ENCODE data around the gene VSTM2B.
A peak's percentile ranks its signal among the peaks of the same experiment; 100 is the strongest.

Gene VSTM2B

DNA sequence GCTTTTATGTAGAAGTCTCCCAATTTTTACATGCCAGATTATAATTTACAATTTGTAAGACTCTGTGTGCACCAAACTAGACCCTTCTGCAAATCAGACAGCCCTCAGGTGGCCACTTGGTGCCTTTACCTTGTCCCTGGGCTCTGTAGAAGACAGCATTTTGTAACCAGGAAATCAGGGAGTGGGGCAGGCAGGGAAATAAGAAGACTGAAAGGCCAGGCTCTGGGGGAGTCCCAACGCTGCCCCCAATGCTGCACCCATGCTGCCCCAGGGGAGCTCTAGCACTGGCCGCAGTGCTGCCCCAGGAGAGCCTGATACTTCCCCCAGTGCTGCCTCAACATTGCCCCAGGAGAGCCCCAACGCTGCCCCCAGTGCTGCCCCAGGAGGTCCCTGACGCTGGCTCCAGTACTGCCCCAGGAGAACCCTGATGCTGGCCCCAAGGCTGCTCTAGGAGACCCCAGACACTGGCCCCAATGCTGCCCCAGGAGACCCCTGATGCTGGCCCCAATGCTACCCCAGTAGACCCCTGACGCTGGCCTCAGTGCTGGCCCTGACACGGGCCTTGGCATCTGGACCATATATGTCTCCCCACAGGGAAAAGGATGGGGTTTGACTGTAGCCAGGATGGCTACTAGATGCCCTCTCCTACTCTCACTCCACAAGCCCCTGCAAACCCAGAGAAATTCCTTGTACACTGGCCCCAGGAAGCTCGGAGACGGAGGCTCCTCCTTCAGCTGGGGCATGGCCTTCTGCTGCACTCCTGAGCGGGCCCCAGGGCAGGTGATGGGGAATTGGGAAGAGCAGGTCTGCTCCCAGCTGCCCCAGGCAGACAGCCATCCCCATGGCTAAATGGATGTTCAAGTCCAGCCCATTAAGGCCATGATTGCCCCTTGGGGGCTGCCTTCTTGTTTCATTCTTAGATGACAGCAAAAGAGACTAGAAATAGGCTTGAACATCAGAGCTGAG lies 23.6 kb downstream of the VSTM2B start:
- Histone ChIP-seq H3K4me2 (ENCODE audit: low read length) (peak overlapping the region; percentile 36), H3K4me1 (ENCODE audit: low read length) (peaks cover 18% of the 10 kb centered on the region), H4K20me1 (ENCODE audit: insufficient read depth, low read length) (no peaks in the 10 kb centered on the region), H3K9me3 (ENCODE audit: insufficient read depth, low read length) (peaks cover 15% of the 10 kb centered on the region; the same call in 1 of the 2 replicates), H3K4me3 (ENCODE audit: low read length) (no peak overlapping the region), H3K36me3 (replicated peaks; ENCODE audit: low read depth, low read length) (no peaks in the 10 kb centered on the region), H2AFZ (ENCODE audit: low read depth, low read length) (no peak overlapping the region), H3K27me3 (ENCODE audit: low read depth, low read length) (no peaks in the 10 kb centered on the region; the same call in 1 of the 2 replicates), H3K79me2 (ENCODE audit: low read length) (no peaks in the 10 kb centered on the region), H3K9ac (ENCODE audit: low read length) (no peak overlapping the region; the same call in 1 of the 2 replicates), H3K27ac (ENCODE audit: low read length) (peak overlapping the region; percentile 37; the same call in 1 of the 2 replicates)
- TF ChIP-seq, protein P1, sequence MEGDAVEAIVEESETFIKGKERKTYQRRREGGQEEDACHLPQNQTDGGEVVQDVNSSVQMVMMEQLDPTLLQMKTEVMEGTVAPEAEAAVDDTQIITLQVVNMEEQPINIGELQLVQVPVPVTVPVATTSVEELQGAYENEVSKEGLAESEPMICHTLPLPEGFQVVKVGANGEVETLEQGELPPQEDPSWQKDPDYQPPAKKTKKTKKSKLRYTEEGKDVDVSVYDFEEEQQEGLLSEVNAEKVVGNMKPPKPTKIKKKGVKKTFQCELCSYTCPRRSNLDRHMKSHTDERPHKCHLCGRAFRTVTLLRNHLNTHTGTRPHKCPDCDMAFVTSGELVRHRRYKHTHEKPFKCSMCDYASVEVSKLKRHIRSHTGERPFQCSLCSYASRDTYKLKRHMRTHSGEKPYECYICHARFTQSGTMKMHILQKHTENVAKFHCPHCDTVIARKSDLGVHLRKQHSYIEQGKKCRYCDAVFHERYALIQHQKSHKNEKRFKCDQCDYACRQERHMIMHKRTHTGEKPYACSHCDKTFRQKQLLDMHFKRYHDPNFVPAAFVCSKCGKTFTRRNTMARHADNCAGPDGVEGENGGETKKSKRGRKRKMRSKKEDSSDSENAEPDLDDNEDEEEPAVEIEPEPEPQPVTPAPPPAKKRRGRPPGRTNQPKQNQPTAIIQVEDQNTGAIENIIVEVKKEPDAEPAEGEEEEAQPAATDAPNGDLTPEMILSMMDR (IDR thresholded peaks at IDR 0.05; ENCODE audit: low read depth, low read length) = 0 out of 2 replicates have a peak, but pooled peaks have one; percentile 11
- TF ChIP-seq EZH2phosphoT487 (IDR thresholded peaks at IDR 0.05; ENCODE audit: low read depth) = no peak

DNA sequence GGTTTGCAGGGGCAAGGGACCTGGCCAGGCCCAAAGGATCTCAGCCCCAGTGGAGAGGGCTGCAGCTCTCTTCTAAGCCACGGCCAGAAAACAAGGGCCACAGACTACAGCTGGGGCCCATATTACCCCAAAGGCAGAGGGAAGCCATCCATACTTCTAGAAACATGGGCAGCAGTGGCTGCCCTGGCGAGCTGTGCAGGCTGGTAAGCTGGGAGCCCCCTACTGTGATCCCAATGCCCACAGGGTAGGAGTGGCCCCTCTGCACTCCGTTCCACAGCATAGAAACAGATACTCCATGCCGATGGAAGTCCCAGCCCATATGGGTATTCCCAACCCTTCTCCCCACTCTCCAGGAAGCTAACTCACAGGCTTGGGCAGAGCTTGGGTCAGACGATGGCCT lies 25.1 kb downstream of the VSTM2B start:
- H3K27ac ChIP-seq (ENCODE audit: low read length) = no peak overlapping the region
- H3K36me3 ChIP-seq (replicated peaks; ENCODE audit: low read depth, low read length) = no peaks in the 10 kb centered on the region
- peaks cover 18% of the 10 kb centered on the region for H3K4me1 ChIP-seq (ENCODE audit: low read length)
- H3K9me3 ChIP-seq (ENCODE audit: insufficient read depth, low read length) = peaks cover 15% of the 10 kb centered on the region; the same call in 1 of the 2 replicates
- H3K79me2 ChIP-seq (ENCODE audit: low read length) = no peaks in the 10 kb centered on the region
- H3K4me3 ChIP-seq (ENCODE audit: low read length) = no peak overlapping the region
- no peaks in the 10 kb centered on the region for H4K20me1 ChIP-seq (ENCODE audit: insufficient read depth, low read length)
- H2AFZ ChIP-seq (ENCODE audit: low read depth, low read length) = no peak overlapping the region
- H3K4me2 ChIP-seq (ENCODE audit: low read length) = no peak overlapping the region
- TF ChIP-seq, protein P1 (IDR thresholded peaks at IDR 0.05; ENCODE audit: low read depth, low read length) = no peak
- no peak for TF ChIP-seq EZH2phosphoT487 (IDR thresholded peaks at IDR 0.05; ENCODE audit: low read depth)
- H3K27me3 ChIP-seq (ENCODE audit: low read depth, low read length) = peaks cover 6% of the 10 kb centered on the region
- no peak overlapping the region for H3K9ac ChIP-seq (ENCODE audit: low read length)

DNA sequence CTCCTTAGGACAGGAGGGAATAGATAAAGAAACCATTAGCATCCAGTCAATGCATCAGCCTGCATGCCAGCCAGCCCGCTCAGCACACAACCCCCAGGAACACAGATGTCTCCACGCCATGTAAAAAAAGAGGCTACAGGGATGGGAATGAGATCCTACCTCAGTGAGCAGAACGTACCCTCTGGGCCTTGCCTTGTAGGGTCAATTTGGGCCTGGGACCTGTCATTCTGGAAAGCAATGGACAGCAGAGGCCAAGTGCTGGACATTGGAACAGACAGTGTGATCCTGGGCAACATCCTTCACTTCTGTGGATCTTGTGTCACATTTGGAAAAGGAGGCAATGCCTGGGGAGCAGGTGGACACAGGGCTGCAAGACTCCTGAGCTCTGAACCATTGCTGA lies 26.0 kb downstream of the VSTM2B start:
- no peak overlapping the region for H3K4me2 ChIP-seq (ENCODE audit: low read length)
- H3K27me3 ChIP-seq (ENCODE audit: low read depth, low read length) = peaks cover 12% of the 10 kb centered on the region
- no peaks in the 10 kb centered on the region for H4K20me1 ChIP-seq (ENCODE audit: insufficient read depth, low read length)
- H3K79me2 ChIP-seq (ENCODE audit: low read length) = no peaks in the 10 kb centered on the region
- TF ChIP-seq EZH2phosphoT487 (IDR thresholded peaks at IDR 0.05; ENCODE audit: low read depth) = no peak
- TF ChIP-seq, protein P1 (IDR thresholded peaks at IDR 0.05; ENCODE audit: low read depth, low read length) = no peak
- peaks cover 18% of the 10 kb centered on the region for H3K4me1 ChIP-seq (ENCODE audit: low read length)
- no peaks in the 10 kb centered on the region for H3K36me3 ChIP-seq (replicated peaks; ENCODE audit: low read depth, low read length)
- H2AFZ ChIP-seq (ENCODE audit: low read depth, low read length) = no peak overlapping the region
- no peak overlapping the region for H3K9ac ChIP-seq (ENCODE audit: low read length)
- H3K4me3 ChIP-seq (ENCODE audit: low read length) = no peak overlapping the region
- H3K9me3 ChIP-seq (ENCODE audit: insufficient read depth, low read length) = peaks cover 15% of the 10 kb centered on the region; the same call in 1 of the 2 replicates
- no peak overlapping the region for H3K27ac ChIP-seq (ENCODE audit: low read length)
